ENCODE data around the gene LRRC51. TPM values are rescaled to one million over a fixed set of nuclear protein-coding genes. Genes with fewer than 3 reads are reported as not detected.
A peak's percentile ranks its signal among the peaks of the same experiment; 100 is the strongest.

LRRC51 gene
- total and polyA plus RNA-seq, 2 donors (not counting 1 experiment from before 2014, with no cell fraction given), result 1.4 to 7.7 TPM

DNA sequence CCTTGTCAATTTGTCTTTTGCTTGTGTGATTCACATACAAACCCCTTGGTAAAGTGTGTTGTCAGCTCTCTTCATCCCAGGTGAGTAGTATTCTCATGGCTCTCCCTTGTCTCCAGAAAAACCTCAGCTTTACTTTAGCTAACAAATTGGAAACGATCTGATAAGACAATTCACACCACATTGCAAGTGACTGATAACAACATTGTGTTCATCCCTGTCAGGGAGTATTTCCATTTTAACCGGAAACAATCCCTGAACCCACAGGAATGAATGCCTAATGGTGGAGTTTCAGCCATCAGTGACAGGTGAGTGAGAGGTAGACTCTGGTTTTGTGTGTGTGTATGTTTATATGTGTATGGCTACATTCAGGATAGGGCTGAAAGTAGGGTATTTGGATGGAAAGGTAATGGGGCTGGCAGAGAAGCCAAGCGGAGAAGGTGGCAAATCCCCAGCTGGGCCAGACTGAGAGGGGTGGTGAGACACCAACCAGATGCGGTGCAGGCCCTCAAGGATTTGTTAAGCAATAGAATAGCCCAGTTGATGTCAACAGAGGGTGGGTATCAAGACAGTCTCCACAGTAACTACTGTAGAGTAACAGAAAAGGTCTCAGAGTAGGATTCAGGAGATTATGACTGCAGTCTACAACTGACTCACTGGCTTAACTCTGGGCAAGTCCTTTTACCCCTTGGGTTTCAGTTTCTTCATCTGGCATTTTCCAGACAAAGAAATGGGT lies 7.6 kb downstream of the LRRC51 start:
- Histone ChIP-seq H3K79me2 (ENCODE audit: control insufficient read depth, insufficient read depth, low read length) (no peaks in the 10 kb centered on the region), H3K4me2 (replicated peaks; ENCODE audit: low read depth, low read length, poor library complexity, severe bottlenecking) (no peak overlapping the region), H3K36me3 (replicated peaks in 1 of 2; ENCODE audit: control extremely low read depth in 1 of 2, control insufficient read depth in 1 of 2, extremely low read depth in 1 of 2, insufficient read depth in 2 of 2, low read length in 1 of 2) (peaks cover 0 to 21% of the 10 kb centered on the region in 2 experiments), H3K9ac (ENCODE audit: low read length) (no peak overlapping the region), H3K4me1 (ENCODE audit: control insufficient read depth in 2 of 2, insufficient read depth in 2 of 2, low read length in 2 of 2) (peaks cover 7 to 14% of the 10 kb centered on the region in 2 donors), H3K27ac (ENCODE audit: low read length in 2 of 2) (no peak overlapping the region), H3K9me3 (ENCODE audit: control extremely low read depth in 1 of 3, control insufficient read depth in 2 of 3, insufficient read depth in 1 of 3, low read length in 2 of 3) (no peaks in the 10 kb centered on the region), H4K20me1 (ENCODE audit: control insufficient read depth, insufficient read depth, low read length, poor library complexity, severe bottlenecking) (no peaks in the 10 kb centered on the region), H3K27me3 (replicated peaks in 1 of 4; ENCODE audit: control extremely low read depth in 1 of 4, control insufficient read depth in 3 of 4, insufficient read depth in 4 of 4, low read length in 3 of 4) (no peaks in the 10 kb centered on the region), H3K4me3 (ENCODE audit: control extremely low read depth in 1 of 5, extremely low read depth in 1 of 5, insufficient read depth in 1 of 5, low read depth in 2 of 5, low read length in 4 of 5) (no peak overlapping the region), H2AFZ (ENCODE audit: insufficient read depth, low read depth, low read length, poor library complexity, severe bottlenecking) (no peak overlapping the region)
- intact Hi-C loops (cut with micrococcal nuclease), result no loop called here
- no peaks in the 10 kb centered on the region for H3K27me3 Mint-ChIP-seq
- 90% methylated on average over 3 of the region's 4 CpGs for WGBS (ENCODE audit: insufficient coverage)
- no peak overlapping the region for H3K4me3 Mint-ChIP-seq
- H3K9me3 Mint-ChIP-seq (ENCODE audit: insufficient read depth), result no peaks in the 10 kb centered on the region
- peaks cover 16% of the 10 kb centered on the region for H3K4me1 Mint-ChIP-seq
- ChIA-PET POLR2A (no interaction called here), CTCF (interaction anchor here (4.6 kb wide), 1 partner anchor 63 kb away, joined by 49 read pairs; no protein-coding TSS in a partner anchor)
- no peak overlapping the region for H3K27ac Mint-ChIP-seq
- no peak for TF ChIP-seq EZH2 (IDR thresholded peaks at IDR 0.05; ENCODE audit: borderline replicate concordance, insufficient read depth, low read depth, low read length, poor library complexity, severe bottlenecking)
- TF ChIP-seq, protein P1, sequence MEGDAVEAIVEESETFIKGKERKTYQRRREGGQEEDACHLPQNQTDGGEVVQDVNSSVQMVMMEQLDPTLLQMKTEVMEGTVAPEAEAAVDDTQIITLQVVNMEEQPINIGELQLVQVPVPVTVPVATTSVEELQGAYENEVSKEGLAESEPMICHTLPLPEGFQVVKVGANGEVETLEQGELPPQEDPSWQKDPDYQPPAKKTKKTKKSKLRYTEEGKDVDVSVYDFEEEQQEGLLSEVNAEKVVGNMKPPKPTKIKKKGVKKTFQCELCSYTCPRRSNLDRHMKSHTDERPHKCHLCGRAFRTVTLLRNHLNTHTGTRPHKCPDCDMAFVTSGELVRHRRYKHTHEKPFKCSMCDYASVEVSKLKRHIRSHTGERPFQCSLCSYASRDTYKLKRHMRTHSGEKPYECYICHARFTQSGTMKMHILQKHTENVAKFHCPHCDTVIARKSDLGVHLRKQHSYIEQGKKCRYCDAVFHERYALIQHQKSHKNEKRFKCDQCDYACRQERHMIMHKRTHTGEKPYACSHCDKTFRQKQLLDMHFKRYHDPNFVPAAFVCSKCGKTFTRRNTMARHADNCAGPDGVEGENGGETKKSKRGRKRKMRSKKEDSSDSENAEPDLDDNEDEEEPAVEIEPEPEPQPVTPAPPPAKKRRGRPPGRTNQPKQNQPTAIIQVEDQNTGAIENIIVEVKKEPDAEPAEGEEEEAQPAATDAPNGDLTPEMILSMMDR (IDR thresholded peaks at IDR 0.05), result no peak
- DNase-seq (no peak), ATAC-seq (ENCODE audit: low read depth) (no peak)

DNA sequence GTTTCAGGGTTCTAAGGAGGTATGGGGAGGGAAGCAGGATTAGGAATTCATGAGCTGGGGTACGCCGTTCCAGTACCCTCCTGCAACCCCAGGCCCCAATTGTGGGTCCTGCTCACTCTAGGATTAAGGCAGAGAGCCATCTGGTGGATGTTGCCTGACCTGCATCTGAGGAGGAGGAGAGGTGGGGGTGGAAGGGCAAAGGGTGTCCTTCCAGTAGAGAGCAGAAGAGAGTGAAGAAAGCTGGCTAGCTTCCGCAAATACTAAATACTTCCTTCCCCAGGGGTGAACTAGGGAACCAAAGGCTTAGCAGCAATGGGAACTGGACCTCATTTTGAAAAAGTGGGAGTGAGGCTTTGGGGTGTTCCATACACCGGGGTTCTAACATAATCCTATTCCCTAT lies 10.6 kb downstream of the LRRC51 start:
- Histone ChIP-seq H3K4me1 (ENCODE audit: control insufficient read depth in 2 of 2, insufficient read depth in 2 of 2, low read length in 2 of 2) (peaks cover 7 to 14% of the 10 kb centered on the region in 2 donors), H3K36me3 (replicated peaks in 1 of 2; ENCODE audit: control extremely low read depth in 1 of 2, control insufficient read depth in 1 of 2, extremely low read depth in 1 of 2, insufficient read depth in 2 of 2, low read length in 1 of 2) (peaks cover 0 to 33% of the 10 kb centered on the region in 2 experiments), H3K4me2 (replicated peaks; ENCODE audit: low read depth, low read length, poor library complexity, severe bottlenecking) (peak overlapping the region; percentile 7), H3K9me3 (ENCODE audit: control extremely low read depth in 1 of 3, control insufficient read depth in 2 of 3, insufficient read depth in 1 of 3, low read length in 2 of 3) (no peaks in the 10 kb centered on the region), H3K4me3 (ENCODE audit: control extremely low read depth in 1 of 5, extremely low read depth in 1 of 5, insufficient read depth in 1 of 5, low read depth in 2 of 5, low read length in 4 of 5) (no peak overlapping the region), H3K79me2 (ENCODE audit: control insufficient read depth, insufficient read depth, low read length) (no peaks in the 10 kb centered on the region), H2AFZ (ENCODE audit: insufficient read depth, low read depth, low read length, poor library complexity, severe bottlenecking) (no peak overlapping the region), H4K20me1 (ENCODE audit: control insufficient read depth, insufficient read depth, low read length, poor library complexity, severe bottlenecking) (no peaks in the 10 kb centered on the region), H3K9ac (ENCODE audit: low read length) (no peak overlapping the region), H3K27ac (ENCODE audit: low read length in 2 of 2) (peak overlapping the region; percentile 7 to 25), H3K27me3 (replicated peaks in 1 of 4; ENCODE audit: control extremely low read depth in 1 of 4, control insufficient read depth in 3 of 4, insufficient read depth in 4 of 4, low read length in 3 of 4) (no peaks in the 10 kb centered on the region)
- no peak overlapping the region for H3K4me3 Mint-ChIP-seq
- ATAC-seq (ENCODE audit: low read depth) (peak; percentile 99), DNase-seq (peak; percentile 85)
- no peak for TF ChIP-seq EZH2 (IDR thresholded peaks at IDR 0.05; ENCODE audit: borderline replicate concordance, insufficient read depth, low read depth, low read length, poor library complexity, severe bottlenecking)
- TF ChIP-seq, protein P1 (IDR thresholded peaks at IDR 0.05), result peak; percentile 82
- H3K27ac Mint-ChIP-seq, result peak overlapping the region; percentile 73
- CTCF ChIA-PET, result interaction anchor here (0.6 to 7.2 kb wide), 28 partner anchors 9 to 339 kb away, joined by 3 to 292 read pairs (median 4); partner anchors contain the start of genes ANAPC15, IL18BP, LAMTOR1 and RNF121
- no peaks in the 10 kb centered on the region for H3K9me3 Mint-ChIP-seq (ENCODE audit: insufficient read depth)
- peaks cover 16% of the 10 kb centered on the region for H3K4me1 Mint-ChIP-seq
- WGBS (ENCODE audit: insufficient coverage), result 6% methylated on average over 2 of the region's 4 CpGs
- POLR2A ChIA-PET, result interaction anchor here (1.2 to 1.5 kb wide), 2 partner anchors 21 to 51 kb away, joined by 4 to 6 read pairs; partner anchors contain the start of gene ANAPC15
- H3K27me3 Mint-ChIP-seq, result no peaks in the 10 kb centered on the region
- intact Hi-C loops (cut with micrococcal nuclease), result loop anchor here (1.0 kb wide), 2 partner anchors 11 to 114 kb away; partner anchors contain the start of genes LRRC51 and NUMA1
